Stimulated activated CD4-positive, alpha-beta T cell treated with anti-CD3 and anti-CD28 coated beads, Interleukin-4, amount 100 ng/mL, for 48 hours (primary cell): ENCODE data around the gene ENPP6.

Experiments used
- DNase-seq, 2 donors: peaks; one replicate each; pipeline ENCODE4 v3.0.0-alpha.2; 2020; ENCODE audit warnings: low read depth in 2 of 2

Gene ENPP6

GRCh38 chr4:184217634-184218033, at the start of gene ENPP6:
Gene ENPP6, minus strand, starts transcription at chr4:184217873. Its CDS starts 54 bp downstream, at chr4:184217819.
- DNase-seq: no peak

GRCh38 chr4:184267206-184267608, 49.5 kb upstream of the ENPP6 start:
- DNase-seq: no peak

GRCh38 chr4:184265546-184266351, 48.1 kb upstream of the ENPP6 start:
- no peak for DNase-seq

DNA sequence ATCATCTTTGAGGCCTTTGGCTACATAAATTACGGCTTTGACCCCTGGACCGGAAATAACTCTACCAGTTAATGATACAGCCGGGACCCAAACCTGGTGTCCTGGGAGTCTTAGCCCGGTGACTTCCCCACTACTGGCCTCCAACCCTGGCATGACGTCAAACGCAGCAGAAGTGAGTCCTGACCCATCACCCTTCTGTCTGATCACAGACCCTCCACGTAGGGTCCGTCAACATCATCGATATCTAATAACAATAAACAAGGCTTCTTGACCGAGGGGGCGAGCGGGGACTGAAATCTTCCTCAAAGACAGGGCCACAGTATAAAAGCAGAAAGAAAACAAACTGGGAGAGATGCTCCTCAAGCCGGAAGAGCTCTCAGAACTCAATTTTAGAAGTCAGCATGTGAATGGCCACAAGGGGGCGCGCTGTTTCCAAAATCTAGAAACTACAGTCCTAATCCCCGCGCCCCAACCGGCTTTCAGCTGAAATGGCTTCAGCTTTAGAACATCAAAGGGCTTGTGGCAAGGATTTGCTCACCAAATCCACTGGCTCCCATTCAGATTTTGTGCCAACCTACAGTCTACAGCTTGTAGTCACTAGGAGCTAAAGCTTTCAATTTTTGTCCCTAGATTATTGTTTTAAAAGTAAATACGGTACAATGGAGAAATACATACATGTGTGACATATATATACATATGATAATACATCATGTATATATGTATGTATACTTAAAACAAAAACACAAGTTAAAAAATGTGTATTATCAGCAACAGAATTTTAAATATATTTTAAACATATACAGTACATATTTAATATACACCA, 46.4 kb upstream of the ENPP6 start:
- DNase-seq: peak; percentile 91 to 97

GRCh38 chr4:184263461-184263860, 45.8 kb upstream of the ENPP6 start:
- DNase-seq: no peak

GRCh38 chr4:184262901-184263300, 45.2 kb upstream of the ENPP6 start:
- DNase-seq: peak in 1 of 2 donors; percentile 18

DNA sequence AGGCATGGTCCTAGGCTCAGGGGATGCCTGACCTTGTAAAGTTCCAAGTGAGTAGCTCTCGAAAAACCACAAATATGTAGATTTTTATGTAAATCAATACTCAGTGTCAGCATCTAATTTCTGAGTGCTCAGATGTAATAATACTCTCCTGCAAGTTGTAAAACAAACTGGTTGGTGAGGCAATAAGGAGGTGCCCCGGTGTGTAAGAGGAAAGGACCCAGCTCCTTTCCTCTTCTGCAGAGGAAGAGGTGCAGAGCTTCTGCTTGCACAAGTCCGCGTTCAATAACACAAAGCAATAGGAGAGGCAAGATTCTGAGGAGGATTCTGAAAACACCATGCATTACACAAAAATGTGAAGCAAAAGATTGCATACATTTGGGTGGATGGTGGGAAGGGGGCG, 43.6 kb upstream of the ENPP6 start:
- no peak for DNase-seq

- DNase-seq: no peak
These were observed 42.2 kb upstream of the ENPP6 start for GRCh38 chr4:184259866-184260265.

GRCh38 chr4:184259081-184259480, 41.4 kb upstream of the ENPP6 start:
- no peak for DNase-seq

DNA sequence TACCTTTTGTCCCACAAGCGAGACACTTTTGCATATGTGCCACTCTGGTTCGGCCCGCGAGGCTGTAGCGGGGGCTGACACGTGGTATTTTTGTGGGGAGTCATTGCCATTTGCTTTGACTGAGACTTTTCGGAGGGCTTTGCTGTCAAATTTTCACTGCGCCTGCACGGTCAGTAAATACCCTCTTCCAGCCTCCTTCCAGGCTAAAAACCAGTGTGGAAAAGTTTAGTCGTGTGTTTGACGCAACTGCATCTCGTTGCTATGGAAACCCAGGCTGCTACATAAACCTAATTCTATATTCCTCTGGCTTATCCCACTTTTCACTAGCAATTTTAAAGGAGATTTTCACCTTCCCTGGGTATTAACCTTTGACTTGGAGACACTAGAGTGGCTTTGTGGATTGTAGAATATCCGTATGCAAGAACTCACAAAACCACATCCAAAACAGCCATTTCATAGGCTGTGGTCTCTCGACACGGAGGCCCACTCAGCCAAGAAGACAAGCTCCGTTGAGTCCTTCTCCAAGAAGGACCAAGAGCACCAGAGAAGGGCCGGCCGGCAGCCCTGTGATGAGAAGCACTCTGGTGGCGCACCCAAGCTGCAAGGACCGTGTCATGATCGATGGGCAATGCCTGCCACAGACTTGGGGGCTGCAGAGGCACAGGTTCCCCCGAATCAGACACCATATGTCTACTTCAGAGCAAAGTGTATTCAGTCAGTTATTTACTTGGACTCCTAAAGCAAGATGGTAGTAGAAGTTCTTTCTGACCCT, 38.4 kb upstream of the ENPP6 start:
- DNase-seq: no peak

GRCh38 chr4:184255361-184255760, 37.7 kb upstream of the ENPP6 start:
- DNase-seq: no peak

- no peak for DNase-seq
These were observed 35.4 kb upstream of the ENPP6 start for GRCh38 chr4:184253072-184253420.

DNA sequence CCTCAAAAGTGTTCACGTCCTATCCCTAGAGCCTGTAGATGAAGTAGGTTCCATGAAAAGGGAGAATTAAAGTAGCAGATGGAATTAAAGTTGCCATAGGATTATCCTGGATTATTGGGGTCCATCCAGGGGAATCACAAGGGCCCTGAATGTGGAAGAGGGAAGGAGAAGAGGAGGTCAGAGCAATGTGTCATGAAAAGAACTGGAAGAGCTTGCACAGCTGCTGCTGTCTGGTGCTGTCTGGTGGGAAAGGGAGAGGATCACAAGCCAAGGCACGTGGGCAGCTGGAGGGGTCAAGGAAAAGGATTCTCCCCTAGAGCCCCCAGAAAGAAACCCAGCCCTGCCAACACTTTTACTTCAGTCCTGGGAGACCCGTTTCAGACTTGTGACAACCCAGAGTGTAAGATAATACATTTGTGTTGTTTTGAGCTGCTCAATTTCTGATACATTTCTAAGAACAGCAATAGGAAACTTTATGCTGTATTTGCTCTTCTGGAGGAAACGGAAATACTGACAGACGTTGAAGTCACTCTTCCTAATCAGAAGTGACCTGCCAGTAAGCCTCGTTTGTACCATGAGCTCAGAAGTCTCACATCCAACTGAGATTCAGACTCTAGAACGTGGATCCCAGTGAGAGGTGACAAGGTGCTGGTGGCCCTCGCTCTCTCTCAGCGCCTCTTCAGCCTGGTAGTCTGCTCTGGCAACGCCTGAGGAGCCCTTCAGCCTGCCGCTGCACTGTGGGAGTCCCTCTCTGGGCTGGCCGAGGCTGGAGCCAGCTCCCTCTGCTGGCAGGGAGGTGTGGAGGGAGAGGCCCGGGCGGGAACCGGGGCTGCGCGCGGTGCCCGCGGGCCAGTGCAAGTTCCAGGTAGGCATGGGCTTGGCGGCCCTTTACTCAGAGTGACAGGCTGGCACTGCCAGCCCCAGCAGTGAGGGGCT, 34.7 kb upstream of the ENPP6 start:
- DNase-seq: no peak

GRCh38 chr4:184251670-184251980, 34.0 kb upstream of the ENPP6 start:
- DNase-seq: no peak

- DNase-seq: no peak
These were observed 33.4 kb upstream of the ENPP6 start for GRCh38 chr4:184250795-184251669.

DNA sequence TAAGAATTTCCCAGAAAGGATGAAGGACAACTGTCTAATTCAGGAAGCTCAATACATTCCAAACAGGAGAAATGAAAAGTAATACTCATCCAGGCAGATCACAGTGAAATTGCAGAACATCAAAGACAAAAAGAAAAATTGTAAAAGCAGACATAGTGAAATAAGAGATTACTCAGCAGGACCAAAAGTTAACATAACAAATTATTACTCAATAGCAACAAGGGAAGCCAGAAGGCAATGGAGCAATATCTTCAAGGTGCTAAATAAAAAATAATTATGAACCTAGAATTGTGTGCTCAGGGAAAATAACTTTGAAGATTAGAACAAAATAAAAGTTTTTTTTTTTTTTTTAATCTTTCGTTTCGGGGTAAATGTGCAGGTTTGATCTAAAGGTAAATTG, 30.5 kb upstream of the ENPP6 start:
- DNase-seq: no peak

- no peak for DNase-seq
These were observed 29.7 kb upstream of the ENPP6 start for GRCh38 chr4:184247421-184247820.

DNA sequence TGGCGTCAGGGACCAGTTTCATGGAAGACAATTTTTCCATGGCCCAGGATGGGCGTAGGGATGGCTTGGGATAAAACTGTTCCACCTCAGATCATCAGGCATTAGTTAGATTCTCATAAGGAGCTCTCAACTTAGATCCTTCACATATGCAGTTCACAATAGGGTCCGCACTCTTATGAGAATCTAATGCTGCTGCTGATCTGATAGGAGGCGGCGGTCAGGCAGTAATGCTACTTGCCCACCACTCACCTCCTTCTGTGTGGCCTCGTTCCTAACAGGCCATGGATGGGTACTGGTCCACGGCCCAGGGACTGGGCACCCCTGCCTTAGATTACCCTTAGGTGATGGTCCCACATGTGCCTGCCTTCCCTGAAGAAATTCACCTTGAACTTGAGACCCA, 28.8 kb upstream of the ENPP6 start:
- DNase-seq: no peak

- DNase-seq: no peak
These were observed 20.5 kb upstream of the ENPP6 start for GRCh38 chr4:184238072-184238745.

GRCh38 chr4:184237612-184238011, 19.9 kb upstream of the ENPP6 start:
- DNase-seq: no peak
